WTC11 (cell line): Measurements from ENCODE around the gene HSD17B12. TPM values are rescaled to one million over a fixed set of nuclear protein-coding genes. Genes with fewer than 3 reads are reported as not detected.
"Not testable (repeated sequence)": the region's sequence is repeated elsewhere in the genome, so short reads cannot be mapped to it uniquely, and the experiment has no call there.

Source experiments
- ATAC-seq: fragments of 200-7000 bp; cut with Tn5 transposase; 2 replicates; pipeline ENCODE4 v1.10.0; 2021; ENCODE audit warnings: mild to moderate bottlenecking, moderate library complexity
- CTCF ChIA-PET: fragments of 300-600 bp; sonication (Branson Sonifier 250); formaldehyde crosslinking; loops from one replicate; lab custom pipeline; 2021; ENCODE audit warnings: antibody characterized with exemption; lab: Charles Lee
- POLR2A ChIA-PET: fragments of 350-600 bp; sonication (Branson Sonifier 250); formaldehyde crosslinking; loops from one replicate; lab custom pipeline; 2021; ENCODE audit warnings: antibody characterized with exemption; lab: Charles Lee
- DNase-seq: peaks from one replicate; pipeline ENCODE4 v3.0.0; 2021; ENCODE audit warnings: low spot score
- H3K27ac Mint-ChIP-seq: 2 replicates; pipeline ENCODE4 v1.8.0; 2021; ENCODE audit warnings: mixed read lengths
- H3K27me3 Mint-ChIP-seq: 2 replicates; pipeline ENCODE4 v1.8.0; 2021; ENCODE audit warnings: low read depth, mild to moderate bottlenecking, moderate library complexity, mixed read lengths
- H3K36me3 Mint-ChIP-seq: 2 replicates; pipeline ENCODE4 v1.8.0; 2021; ENCODE audit warnings: mixed read lengths
- H3K4me1 Mint-ChIP-seq: 2 replicates; pipeline ENCODE4 v1.8.0; 2022; ENCODE audit warnings: mixed read lengths
- H3K4me3 Mint-ChIP-seq: 2 replicates; pipeline ENCODE4 v1.8.0; 2021; ENCODE audit warnings: mild to moderate bottlenecking, moderate library complexity, mixed read lengths
- H3K9me3 Mint-ChIP-seq: 2 replicates; pipeline ENCODE4 v1.8.0; 2021; ENCODE audit warnings: mixed read lengths
- CBFB ChIP-seq: sonication (generic); formaldehyde crosslinking; IDR thresholded peaks from 2 replicates; pipeline ENCODE4 v1.8.1; 2022; ENCODE audit warnings: mild to moderate bottlenecking, low read depth, missing genetic modification reagents
- CREB1 ChIP-seq: sonication (generic); formaldehyde crosslinking; IDR thresholded peaks from 2 replicates; pipeline ENCODE4 v1.8.0; 2023; ENCODE audit warnings: mild to moderate bottlenecking, missing genetic modification reagents
- FOXK1 ChIP-seq: sonication (generic); formaldehyde crosslinking; IDR thresholded peaks from 2 replicates; pipeline ENCODE4 v1.8.0; 2022; ENCODE audit warnings: mild to moderate bottlenecking, moderate library complexity, missing genetic modification reagents
- FOXP1 ChIP-seq: sonication (generic); formaldehyde crosslinking; IDR thresholded peaks from 2 replicates; pipeline ENCODE4 v1.8.0; 2022; ENCODE audit warnings: missing genetic modification reagents, mild to moderate bottlenecking, moderate library complexity, borderline replicate concordance
- KAT7 ChIP-seq: sonication (generic); formaldehyde crosslinking; IDR thresholded peaks from 2 replicates; pipeline ENCODE4 v1.8.1; 2023; ENCODE audit warnings: missing genetic modification reagents, mild to moderate bottlenecking, borderline replicate concordance
- NFE2L1 ChIP-seq: sonication (generic); formaldehyde crosslinking; IDR thresholded peaks from 2 replicates; pipeline ENCODE4 v1.8.1; 2023; ENCODE audit warnings: missing genetic modification reagents
- NFYB ChIP-seq: sonication (generic); formaldehyde crosslinking; conservative IDR thresholded peaks from 2 replicates; pipeline ENCODE4 v1.8.0; 2022; ENCODE audit warnings: low read depth, missing genetic modification reagents
- NR1H2 ChIP-seq: sonication (generic); formaldehyde crosslinking; IDR thresholded peaks from 2 replicates; pipeline ENCODE4 v1.9.0; 2021; ENCODE audit warnings: mild to moderate bottlenecking, moderate library complexity, missing genetic modification reagents
- NR3C1 ChIP-seq: sonication (generic); formaldehyde crosslinking; conservative IDR thresholded peaks from 2 replicates; pipeline ENCODE4 v1.8.1; 2023; ENCODE audit warnings: low read depth, mild to moderate bottlenecking, missing genetic modification reagents
- RELA ChIP-seq: sonication (generic); formaldehyde crosslinking; IDR thresholded peaks from 2 replicates; pipeline ENCODE4 v1.8.1; 2022; ENCODE audit warnings: missing genetic modification reagents, mild to moderate bottlenecking, borderline replicate concordance
- RORB ChIP-seq: fragments of 250-450 bp; sonication (Bioruptor Pico); IDR thresholded peaks from 2 replicates; pipeline ENCODE4 v1.9.0; 2021; ENCODE audit warnings: mild to moderate bottlenecking
- SP1 ChIP-seq: sonication (generic); formaldehyde crosslinking; conservative IDR thresholded peaks from 2 replicates; pipeline ENCODE4 v1.8.1; 2022; ENCODE audit warnings: missing genetic modification reagents
- TP53 ChIP-seq: sonication (generic); formaldehyde crosslinking; IDR thresholded peaks from 2 replicates; pipeline ENCODE4 v1.8.1; 2023; ENCODE audit warnings: mild to moderate bottlenecking, missing genetic modification reagents
- ZMAT4 ChIP-seq: fragments of 250-450 bp; sonication (Bioruptor Pico); IDR thresholded peaks from 2 replicates; pipeline ENCODE4 v1.9.0; 2021; ENCODE audit warnings: mild to moderate bottlenecking
- ZNF121 ChIP-seq: sonication (generic); formaldehyde crosslinking; IDR thresholded peaks from 2 replicates; pipeline ENCODE4 v1.8.0; 2023; ENCODE audit warnings: missing genetic modification reagents
- ZNF232 ChIP-seq: sonication (generic); formaldehyde crosslinking; IDR thresholded peaks from 2 replicates; pipeline ENCODE4 v1.8.0; 2022; ENCODE audit warnings: mild to moderate bottlenecking, missing genetic modification reagents
- ZNF317 ChIP-seq: sonication (generic); formaldehyde crosslinking; IDR thresholded peaks from 2 replicates; pipeline ENCODE4 v1.8.1; 2023; ENCODE audit warnings: low read depth, mild to moderate bottlenecking, moderate library complexity, missing genetic modification reagents, borderline replicate concordance
- ZNF416 ChIP-seq: fragments of 250-450 bp; sonication (Bioruptor Pico); IDR thresholded peaks from 2 replicates; pipeline ENCODE4 v1.9.0; 2021; ENCODE audit warnings: mild to moderate bottlenecking, inconsistent platforms
- ZNF512 ChIP-seq: sonication (generic); formaldehyde crosslinking; IDR thresholded peaks from 2 replicates; pipeline ENCODE4 v1.8.1; 2022; ENCODE audit warnings: missing genetic modification reagents, borderline replicate concordance
- total RNA-seq: library from RNA; stranded (reverse); gene quantifications from 3 replicates; pipeline ENCODE4 v1.2.3, GENCODE V29; 2021
- TF ChIP-seq, protein P1 (sequence below): fragments of 250-450 bp; sonication (Bioruptor Pico); conservative IDR thresholded peaks from 2 replicates; pipeline ENCODE4 v1.9.0; 2021; ENCODE audit warnings: mild to moderate bottlenecking
- TF ChIP-seq, protein P2 (sequence below): sonication (generic); formaldehyde crosslinking; conservative IDR thresholded peaks from 2 replicates; pipeline ENCODE4 v1.8.1; 2022; ENCODE audit warnings: mild to moderate bottlenecking, missing genetic modification reagents

The HSD17B12 gene
- total RNA-seq, 1 experiment from 2014 or later = 149 TPM

- POLR2A ChIA-PET = no interaction called here
- Mint-ChIP-seq H3K9me3 (peaks cover 29% of the 10 kb centered on the region), H3K4me3 (no peak overlapping the region), H3K27ac (no peak overlapping the region), H3K36me3 (peaks cover 47% of the 10 kb centered on the region), H3K27me3 (no peaks in the 10 kb centered on the region), H3K4me1 (no peaks in the 10 kb centered on the region)
- CTCF ChIA-PET = no interaction called here
- DNase-seq (no peak), ATAC-seq (no peak)
- no peak for TF ChIP-seq NR1H2
- peak; percentile 77; the same call in 1 of the 2 replicates for TF ChIP-seq ZNF317 (CRISPR knock-in tag)
Observed at GRCh38 chr11:43765194-43765593, 84.7 kb downstream of the HSD17B12 start.

- H3K4me3 Mint-ChIP-seq, H3K27me3 Mint-ChIP-seq, H3K4me1 Mint-ChIP-seq, POLR2A ChIA-PET, CTCF ChIA-PET, ATAC-seq, DNase-seq, H3K27ac Mint-ChIP-seq: not testable (repeated sequence)
- Mint-ChIP-seq H3K36me3 (peaks cover 60% of the 10 kb centered on the region), H3K9me3 (peaks cover 33% of the 10 kb centered on the region)
- 0 out of 2 replicates have a peak, but pooled peaks have one; percentile 24 for TF ChIP-seq NFYB
Observed at GRCh38 chr11:43768654-43769053, 88.1 kb downstream of the HSD17B12 start.

DNA sequence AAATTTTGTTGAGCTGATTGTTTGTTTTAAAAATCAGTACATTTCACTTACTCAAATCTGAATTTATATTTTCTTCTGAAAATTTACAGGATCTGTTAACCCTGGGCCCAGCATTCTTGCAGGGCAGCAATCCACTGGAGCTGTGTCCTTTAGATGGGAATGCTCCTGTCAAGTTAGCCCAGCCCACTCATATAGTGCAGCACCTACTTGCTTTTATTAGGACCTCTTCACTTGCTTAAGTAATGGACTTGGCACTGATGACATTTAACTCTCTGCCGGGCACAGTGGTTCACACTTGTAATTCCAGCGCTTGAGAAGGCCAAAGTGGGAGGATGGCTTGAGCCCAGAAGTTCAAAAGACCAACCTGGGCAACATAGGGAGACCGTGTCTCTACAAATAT lies 89.6 kb downstream of the HSD17B12 start:
- H3K27ac Mint-ChIP-seq = no peak overlapping the region
- peaks cover 60% of the 10 kb centered on the region for H3K36me3 Mint-ChIP-seq
- no peaks in the 10 kb centered on the region for H3K4me1 Mint-ChIP-seq
- no peaks in the 10 kb centered on the region for H3K27me3 Mint-ChIP-seq
- DNase-seq = no peak
- CTCF ChIA-PET = no interaction called here
- ATAC-seq = no peak
- POLR2A ChIA-PET = no interaction called here
- no peak for TF ChIP-seq ZNF121 (CRISPR knock-in tag)
- TF ChIP-seq RELA (CRISPR knock-in tag) = no peak
- H3K9me3 Mint-ChIP-seq = peaks cover 36% of the 10 kb centered on the region
- H3K4me3 Mint-ChIP-seq = no peak overlapping the region

DNA sequence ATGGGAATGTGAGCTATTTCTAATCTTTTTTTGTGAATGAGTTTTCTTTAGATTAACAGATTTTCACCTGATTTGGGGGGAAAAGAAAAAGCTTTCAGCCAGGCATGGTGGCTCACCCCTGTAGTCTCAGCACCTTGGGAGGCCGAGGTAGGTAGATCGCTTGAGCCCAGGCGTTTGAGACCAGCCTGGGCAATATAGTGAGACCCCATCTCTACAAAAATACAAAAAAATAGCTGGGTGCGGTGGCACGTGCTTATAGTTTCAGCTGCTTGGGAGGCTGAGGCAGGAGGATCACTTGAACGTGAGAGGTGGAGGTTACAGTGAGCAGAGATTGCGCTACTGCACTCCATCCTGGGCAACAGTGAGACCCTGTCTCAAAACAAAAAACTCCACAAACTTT lies 92.2 kb downstream of the HSD17B12 start:
- POLR2A ChIA-PET = no interaction called here
- ATAC-seq = no peak
- Mint-ChIP-seq H3K4me3 (no peak overlapping the region), H3K27me3 (no peaks in the 10 kb centered on the region), H3K9me3 (peaks cover 23% of the 10 kb centered on the region), H3K27ac (no peak overlapping the region), H3K4me1 (no peaks in the 10 kb centered on the region), H3K36me3 (peaks cover 42% of the 10 kb centered on the region)
- CTCF ChIA-PET = no interaction called here
- DNase-seq = no peak
- TF ChIP-seq ZMAT4 (CRISPR knock-in tag) (no peak), ZNF232 (no peak)

DNA sequence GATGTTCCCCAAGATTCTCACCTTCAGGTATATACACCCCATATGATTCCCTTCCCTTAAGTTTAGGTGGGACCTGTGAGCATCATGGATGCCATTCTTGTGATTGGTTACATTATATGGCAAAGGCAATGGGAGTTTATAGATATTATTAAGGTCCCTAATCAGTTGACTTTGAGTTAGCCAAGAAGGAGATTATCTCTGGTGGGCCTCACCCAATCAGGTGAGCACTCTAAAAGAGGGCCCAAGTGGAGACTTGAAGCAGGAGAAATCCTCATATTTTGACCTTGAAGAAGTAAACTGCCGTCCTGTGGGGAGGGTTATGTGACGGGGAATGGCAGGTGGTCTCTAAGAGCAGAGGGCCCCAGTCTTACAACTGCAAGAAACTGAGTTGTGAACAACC lies 94.2 kb downstream of the HSD17B12 start:
- H3K4me1 Mint-ChIP-seq = no peaks in the 10 kb centered on the region
- POLR2A ChIA-PET = no interaction called here
- H3K27me3 Mint-ChIP-seq = no peaks in the 10 kb centered on the region
- peaks cover 33% of the 10 kb centered on the region for H3K36me3 Mint-ChIP-seq
- DNase-seq (no peak), ATAC-seq (no peak)
- H3K27ac Mint-ChIP-seq = no peak overlapping the region
- no peak overlapping the region for H3K4me3 Mint-ChIP-seq
- CTCF ChIA-PET = no interaction called here
- no peak for TF ChIP-seq FOXP1 (CRISPR knock-in tag)
- TF ChIP-seq NR3C1 (CRISPR knock-in tag) = no peak
- TF ChIP-seq, protein P1, sequence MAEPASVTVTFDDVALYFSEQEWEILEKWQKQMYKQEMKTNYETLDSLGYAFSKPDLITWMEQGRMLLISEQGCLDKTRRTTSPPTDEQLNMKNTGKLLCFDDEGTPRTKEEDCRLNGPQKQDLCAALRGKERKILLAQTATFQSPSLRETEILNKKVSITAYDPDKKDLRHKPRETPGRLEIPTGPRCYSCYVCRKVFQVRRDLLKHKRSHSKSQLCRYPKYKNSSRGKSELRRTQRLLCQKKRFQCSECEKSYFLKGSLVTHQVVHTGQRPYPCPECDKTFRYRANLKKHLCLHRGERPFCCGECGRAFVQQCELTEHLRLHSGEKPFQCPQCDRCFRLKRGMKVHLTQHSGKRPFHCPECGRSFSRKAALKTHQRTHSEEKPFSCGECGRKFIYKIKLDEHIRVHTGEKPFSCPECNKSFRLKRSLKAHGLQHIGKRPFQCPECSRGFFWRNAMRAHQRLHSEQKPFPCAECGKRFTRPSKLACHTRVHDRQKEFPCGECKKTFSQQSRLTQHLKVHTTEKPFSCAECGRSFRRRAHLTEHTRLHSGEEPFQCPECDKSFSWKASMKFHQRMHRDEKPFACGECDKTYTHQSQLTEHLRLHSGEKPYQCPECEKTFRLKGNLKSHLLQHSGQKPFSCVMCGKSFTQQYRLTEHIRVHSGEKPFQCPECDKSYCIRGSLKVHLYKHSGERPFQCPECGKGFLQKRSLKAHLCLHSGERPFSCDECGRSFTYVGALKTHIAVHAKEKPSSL (CRISPR knock-in tag) = no peak
- TF ChIP-seq ZNF512 (CRISPR knock-in tag) = no peak
- TF ChIP-seq ZNF416 = no peak
- TF ChIP-seq FOXK1 = no peak
- no peak for TF ChIP-seq SP1 (CRISPR knock-in tag)
- no peak for TF ChIP-seq RORB
- TF ChIP-seq, protein P2, sequence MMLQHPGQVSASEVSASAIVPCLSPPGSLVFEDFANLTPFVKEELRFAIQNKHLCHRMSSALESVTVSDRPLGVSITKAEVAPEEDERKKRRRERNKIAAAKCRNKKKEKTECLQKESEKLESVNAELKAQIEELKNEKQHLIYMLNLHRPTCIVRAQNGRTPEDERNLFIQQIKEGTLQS = no peak
- no peak for TF ChIP-seq KAT7 (CRISPR knock-in tag)
- no peak for TF ChIP-seq NFE2L1
- no peak for TF ChIP-seq TP53
- TF ChIP-seq RELA (CRISPR knock-in tag) = no peak
- TF ChIP-seq CBFB (CRISPR knock-in tag) = no peak
- TF ChIP-seq CREB1 = no peak
- H3K9me3 Mint-ChIP-seq = peaks cover 17% of the 10 kb centered on the region
